Measurements from ENCODE around the gene GRID1.

Gene GRID1

GRCh38 chr10:86192147-86192546, 174.4 kb downstream of the GRID1 start:
- no peak overlapping the region for H3K4me3 ChIP-seq (replicated peaks; ENCODE audit: low read depth, low read length)
- no peak for TF ChIP-seq CTCF (IDR thresholded peaks at IDR 0.05; ENCODE audit: low read length, missing control alignments)
- no peak for DNase-seq (ENCODE audit: low read depth)

GRCh38 chr10:86191686-86192085, 174.9 kb downstream of the GRID1 start:
- no peak overlapping the region for H3K4me3 ChIP-seq (replicated peaks; ENCODE audit: low read depth, low read length)
- no peak for TF ChIP-seq CTCF (IDR thresholded peaks at IDR 0.05; ENCODE audit: low read length, missing control alignments)
- DNase-seq (ENCODE audit: low read depth) = no peak

- DNase-seq (ENCODE audit: low read depth) = no peak
- no peak overlapping the region for H3K4me3 ChIP-seq (replicated peaks; ENCODE audit: low read depth, low read length)
- no peak for TF ChIP-seq CTCF (IDR thresholded peaks at IDR 0.05; ENCODE audit: low read length, missing control alignments)
Measured at GRCh38 chr10:86191166-86191565, 175.4 kb downstream of the GRID1 start.

GRCh38 chr10:86190291-86190690, 176.3 kb downstream of the GRID1 start:
- DNase-seq (ENCODE audit: low read depth) = no peak
- no peak for TF ChIP-seq CTCF (IDR thresholded peaks at IDR 0.05; ENCODE audit: low read length, missing control alignments)
- no peak overlapping the region for H3K4me3 ChIP-seq (replicated peaks; ENCODE audit: low read depth, low read length)

- H3K4me3 ChIP-seq (replicated peaks; ENCODE audit: low read depth, low read length) = no peak overlapping the region
- no peak for DNase-seq (ENCODE audit: low read depth)
- TF ChIP-seq CTCF (IDR thresholded peaks at IDR 0.05; ENCODE audit: low read length, missing control alignments) = no peak
Measured at GRCh38 chr10:86189891-86190290, 176.7 kb downstream of the GRID1 start.

- no peak overlapping the region for H3K4me3 ChIP-seq (replicated peaks; ENCODE audit: low read depth, low read length)
- TF ChIP-seq CTCF (IDR thresholded peaks at IDR 0.05; ENCODE audit: low read length, missing control alignments) = no peak
- DNase-seq (ENCODE audit: low read depth) = no peak
Measured at GRCh38 chr10:86188796-86189558, 177.6 kb downstream of the GRID1 start.

- TF ChIP-seq CTCF (IDR thresholded peaks at IDR 0.05; ENCODE audit: low read length, missing control alignments) = no peak
- DNase-seq (ENCODE audit: low read depth) = no peak
- no peak overlapping the region for H3K4me3 ChIP-seq (replicated peaks; ENCODE audit: low read depth, low read length)
Measured at GRCh38 chr10:86188326-86188725, 178.3 kb downstream of the GRID1 start.

Data from fibroblast of pulmonary artery (primary cell).